Astrocyte (in vitro differentiated cells and primary cell): ENCODE results near the gene PSMB9. TPM values are rescaled to one million over a fixed set of nuclear protein-coding genes. Genes with fewer than 3 reads are reported as not detected.

Experiments used
- DNase-seq: peaks from one replicate; pipeline ENCODE4 v3.0.0-alpha.2; 2010; ENCODE audit warnings: low read depth
- FAIRE-seq: peaks from 2 replicates; lab custom pipeline; 2011; peaks lifted over from hg19 to GRCh38; lab: Jason Lieb, UNC
- H2AFZ ChIP-seq: 2 replicates; pipeline ENCODE4 v1.6.0; 2012; ENCODE audit warnings: low read depth, low read length, inconsistent platforms
- H3K27ac ChIP-seq: 2 replicates; pipeline ENCODE4 v1.5.1; 2011; ENCODE audit warnings: low read depth, low read length, inconsistent platforms
- H3K27me3 ChIP-seq: 2 replicates; pipeline ENCODE4 v1.6.0; 2011; ENCODE audit warnings: low read length, inconsistent platforms; ENCODE audit not compliant: insufficient read depth
- H3K36me3 ChIP-seq: 2 replicates; pipeline ENCODE4 v1.5.1; 2011; ENCODE audit warnings: low read length, inconsistent platforms; ENCODE audit not compliant: insufficient read depth
- H3K4me1 ChIP-seq: 2 replicates; pipeline ENCODE4 v1.5.1; 2011; ENCODE audit warnings: low read length, inconsistent platforms; ENCODE audit not compliant: insufficient read depth
- H3K4me2 ChIP-seq: 2 replicates; pipeline ENCODE4 v1.6.0; 2012; ENCODE audit warnings: low read length, inconsistent platforms
- H3K4me3 ChIP-seq: 2 replicates; pipeline ENCODE4 v1.5.1; 2011; ENCODE audit warnings: low read depth, mild to moderate bottlenecking, low read length, inconsistent platforms; ENCODE audit not compliant: insufficient read depth
- H3K79me2 ChIP-seq: 2 replicates; pipeline ENCODE4 v1.6.0; 2012; ENCODE audit warnings: mild to moderate bottlenecking, low read length, inconsistent platforms; ENCODE audit not compliant: insufficient read depth
- H3K9ac ChIP-seq: 2 replicates; pipeline ENCODE4 v1.6.0; 2012; ENCODE audit warnings: mild to moderate bottlenecking, low read length, inconsistent platforms
- H3K9me3 ChIP-seq: 2 replicates; pipeline ENCODE4 v1.5.1; 2012; ENCODE audit warnings: low read depth, mild to moderate bottlenecking, low read length, inconsistent platforms; ENCODE audit not compliant: insufficient read depth
- H4K20me1 ChIP-seq: 2 replicates; pipeline ENCODE4 v1.6.0; 2012; ENCODE audit warnings: low read length, inconsistent platforms; ENCODE audit not compliant: insufficient read depth
- H3K27ac Mint-ChIP-seq: one replicate; pipeline ENCODE4 v1.8.0; 2021; ENCODE audit warnings: mild to moderate bottlenecking, mixed read lengths; ENCODE audit not compliant: unreplicated experiment
- H3K27me3 Mint-ChIP-seq: one replicate; pipeline ENCODE4 v1.8.0; 2021; ENCODE audit warnings: low read depth, mixed read lengths; ENCODE audit not compliant: unreplicated experiment
- H3K36me3 Mint-ChIP-seq: one replicate; pipeline ENCODE4 v1.8.0; 2021; ENCODE audit warnings: low read depth, mixed read lengths; ENCODE audit not compliant: unreplicated experiment
- H3K4me1 Mint-ChIP-seq: one replicate; pipeline ENCODE4 v1.8.0; 2021; ENCODE audit warnings: low read depth, mixed read lengths; ENCODE audit not compliant: unreplicated experiment
- H3K4me3 Mint-ChIP-seq: one replicate; pipeline ENCODE4 v1.8.0; 2021; ENCODE audit warnings: mild to moderate bottlenecking, moderate library complexity, mixed read lengths; ENCODE audit not compliant: unreplicated experiment
- H3K9me3 Mint-ChIP-seq: one replicate; pipeline ENCODE4 v1.8.0; 2021; ENCODE audit warnings: mild to moderate bottlenecking, mixed read lengths; ENCODE audit not compliant: unreplicated experiment
- CTCF ChIP-seq: IDR thresholded peaks from 2 replicates; pipeline ENCODE4 v1.5.1; 2011; ENCODE audit warnings: low read depth, mild to moderate bottlenecking, inconsistent platforms, low read length, moderate library complexity; ENCODE audit not compliant: insufficient read depth
- EZH2 ChIP-seq: IDR thresholded peaks from 2 replicates; pipeline ENCODE4 v1.6.1; 2012; ENCODE audit warnings: mild to moderate bottlenecking, low read length, inconsistent platforms; ENCODE audit not compliant: insufficient read depth
- total RNA-seq: library from RNA; stranded (reverse); gene quantifications from 2 replicates; pipeline ENCODE4 v1.2.1, GENCODE V29; 2021

The PSMB9 gene
- total RNA-seq, 1 donor from 2014 or later, result 34.1 TPM

GRCh38 chr6:32844839-32845383 lies 9.1 kb upstream of the PSMB9 start:
- H3K9me3 ChIP-seq, result no peaks in the 10 kb centered on the region
- TF ChIP-seq CTCF (no peak), EZH2 (no peak)
- Mint-ChIP-seq H3K36me3 (peaks cover 45% of the 10 kb centered on the region), H3K27me3 (peaks cover 18% of the 10 kb centered on the region), H3K4me3 (peak overlapping the region; percentile 96), H3K27ac (peak overlapping the region; percentile 91), H3K9me3 (peaks cover 1% of the 10 kb centered on the region), H3K4me1 (peaks cover 12% of the 10 kb centered on the region)
- H3K27me3 ChIP-seq, result no peaks in the 10 kb centered on the region
- peak overlapping the region; percentile 93 for H3K4me3 ChIP-seq
- H3K79me2 ChIP-seq, result no peaks in the 10 kb centered on the region
- H3K4me1 ChIP-seq, result peaks cover 3% of the 10 kb centered on the region
- peak overlapping the region; percentile 91 for H3K4me2 ChIP-seq
- no peak overlapping the region for H3K27ac ChIP-seq
- H3K9ac ChIP-seq, result peak overlapping the region; percentile 90
- FAIRE-seq (no peak), DNase-seq (no peak)
- no peaks in the 10 kb centered on the region for H4K20me1 ChIP-seq
- peaks cover 8% of the 10 kb centered on the region for H3K36me3 ChIP-seq
- peak overlapping the region; percentile 92 for H2AFZ ChIP-seq

GRCh38 chr6:32845384-32845884 lies 8.6 kb upstream of the PSMB9 start:
- Histone ChIP-seq H3K4me3 (no peak overlapping the region), H3K79me2 (no peaks in the 10 kb centered on the region), H3K9me3 (no peaks in the 10 kb centered on the region), H3K36me3 (peaks cover 8% of the 10 kb centered on the region), H3K27ac (no peak overlapping the region), H4K20me1 (no peaks in the 10 kb centered on the region), H3K9ac (no peak overlapping the region), H2AFZ (no peak overlapping the region), H3K27me3 (no peaks in the 10 kb centered on the region), H3K4me2 (no peak overlapping the region), H3K4me1 (peaks cover 3% of the 10 kb centered on the region)
- peaks cover 50% of the 10 kb centered on the region for H3K36me3 Mint-ChIP-seq
- H3K27ac Mint-ChIP-seq, result no peak overlapping the region
- DNase-seq (no peak), FAIRE-seq (no peak)
- H3K27me3 Mint-ChIP-seq, result peaks cover 18% of the 10 kb centered on the region
- H3K9me3 Mint-ChIP-seq, result peaks cover 1% of the 10 kb centered on the region
- peak overlapping the region; percentile 42 for H3K4me3 Mint-ChIP-seq
- TF ChIP-seq EZH2, result no peak
- TF ChIP-seq CTCF, result no peak
- peaks cover 12% of the 10 kb centered on the region for H3K4me1 Mint-ChIP-seq

- peaks cover 22% of the 10 kb centered on the region for H3K4me1 Mint-ChIP-seq
- no peaks in the 10 kb centered on the region for H3K9me3 ChIP-seq
- peaks cover 14% of the 10 kb centered on the region for H3K27me3 Mint-ChIP-seq
- no peak overlapping the region for H3K4me2 ChIP-seq
- peaks cover 8% of the 10 kb centered on the region for H3K36me3 ChIP-seq
- peaks cover under 1% of the 10 kb centered on the region for H3K79me2 ChIP-seq
- H3K36me3 Mint-ChIP-seq, result peaks cover 51% of the 10 kb centered on the region
- H3K4me3 Mint-ChIP-seq, result no peak overlapping the region
- DNase-seq, result no peak
- no peaks in the 10 kb centered on the region for H3K27me3 ChIP-seq
- H3K4me3 ChIP-seq, result no peak overlapping the region
- H3K27ac ChIP-seq, result no peak overlapping the region
- H3K9ac ChIP-seq, result no peak overlapping the region
- H3K4me1 ChIP-seq, result peaks cover 3% of the 10 kb centered on the region
- H4K20me1 ChIP-seq, result no peaks in the 10 kb centered on the region
- H2AFZ ChIP-seq, result no peak overlapping the region
- no peak for FAIRE-seq
- no peak overlapping the region for H3K27ac Mint-ChIP-seq
- no peak for TF ChIP-seq EZH2
- TF ChIP-seq CTCF, result no peak
- peaks cover 4% of the 10 kb centered on the region for H3K9me3 Mint-ChIP-seq
Observed at GRCh38 chr6:32847004-32847403, 7.0 kb upstream of the PSMB9 start.
